D721Med (cell line): ENCODE results near the gene PPP1R2B.

Experiments used
- DNase-seq: peaks from one replicate; pipeline ENCODE4 v3.0.0; 2011; ENCODE audit warnings: low spot score; ENCODE audit not compliant: insufficient read length
- FAIRE-seq: peaks from 2 replicates; lab custom pipeline; 2011; peaks lifted over from hg19 to GRCh38; lab: Jason Lieb, UNC
- CTCF ChIP-seq: IDR thresholded peaks from 2 replicates; pipeline ENCODE4 v1.5.1; 2012; ENCODE audit warnings: mild to moderate bottlenecking, control low read depth; ENCODE audit not compliant: insufficient read depth; ENCODE audit errors: missing control alignments

The PPP1R2B gene

GRCh38 chr5:156850206-156850751 lies at the start of gene PPP1R2B:
TSS of gene PPP1R2B (plus strand) at chr5:156850295. CDS start at chr5:156850563, 268 bp downstream.
- FAIRE-seq (no peak), DNase-seq (no peak)
- TF ChIP-seq CTCF: no peak

GRCh38 chr5:156800929-156801328 lies 49.2 kb upstream of the PPP1R2B start:
- FAIRE-seq: no peak

GRCh38 chr5:156802501-156802900 lies 47.6 kb upstream of the PPP1R2B start:
- no peak for FAIRE-seq
- no peak for DNase-seq
- TF ChIP-seq CTCF: no peak

More at GRCh38 chr5:156800929-156801328, 49.2 kb upstream of the PPP1R2B start:
- DNase-seq: no peak
- peak; percentile 25 for TF ChIP-seq CTCF

- DNase-seq: no peak
- no peak for TF ChIP-seq CTCF
- no peak for FAIRE-seq
Observed at GRCh38 chr5:156803404-156803803, 46.7 kb upstream of the PPP1R2B start.

GRCh38 chr5:156812959-156813358 lies 37.1 kb upstream of the PPP1R2B start:
- TF ChIP-seq CTCF: no peak
- FAIRE-seq: no peak
- DNase-seq: no peak

GRCh38 chr5:156815988-156816599 lies 34.0 kb upstream of the PPP1R2B start:
- FAIRE-seq: peak; percentile 86
- peak; percentile 50 for TF ChIP-seq CTCF
- no peak for DNase-seq

- no peak for TF ChIP-seq CTCF
- no peak for FAIRE-seq
- no peak for DNase-seq
Observed at GRCh38 chr5:156819537-156819936, 30.6 kb upstream of the PPP1R2B start.
